Parathyroid adenoma (tissue), 2 donors: Measurements from ENCODE around the gene ZFHX2.

Source experiments
- H2AFZ ChIP-seq: fragments of 300-600 bp; sonication (generic); one replicate; pipeline ENCODE4 v1.7.0; 2017; ENCODE audit warnings: antibody characterized with exemption, mild to moderate bottlenecking
- H3K27ac ChIP-seq: fragments of 300-600 bp; sonication (generic); one replicate; pipeline ENCODE4 v1.7.0; 2017
- H3K27me3 ChIP-seq: fragments of 300-600 bp; sonication (generic); one replicate; pipeline ENCODE4 v1.7.0; 2017; ENCODE audit warnings: low read length; ENCODE audit not compliant: control insufficient read depth, insufficient read depth
- H3K36me3 ChIP-seq: fragments of 300-600 bp; sonication (generic); one replicate; pipeline ENCODE4 v1.7.0; 2017; ENCODE audit warnings: low read length; ENCODE audit not compliant: control insufficient read depth, insufficient read depth
- H3K4me1 ChIP-seq: fragments of 300-600 bp; sonication (generic); one replicate; pipeline ENCODE4 v1.7.0; 2017; ENCODE audit warnings: control low read depth
- H3K4me2 ChIP-seq: fragments of 300-600 bp; sonication (generic); one replicate; pipeline ENCODE4 v1.7.0; 2017; ENCODE audit warnings: low read length
- H3K4me3 ChIP-seq: fragments of 300-600 bp; sonication (generic); one replicate; pipeline ENCODE4 v1.7.0; 2017; ENCODE audit warnings: low read depth, low read length
- H3K79me2 ChIP-seq: fragments of 300-600 bp; sonication (generic); one replicate; pipeline ENCODE4 v1.7.0; 2017; ENCODE audit warnings: control low read depth
- H3K9ac ChIP-seq: fragments of 300-600 bp; sonication (generic); one replicate; pipeline ENCODE4 v1.7.0; 2017; ENCODE audit warnings: mild to moderate bottlenecking
- H3K9me3 ChIP-seq: fragments of 300-600 bp; sonication (generic); one replicate; pipeline ENCODE4 v1.7.0; 2017; ENCODE audit warnings: low read length; ENCODE audit not compliant: control insufficient read depth
- TF ChIP-seq, protein P1 (sequence below): fragments of 300-600 bp; sonication (generic); IDR thresholded peaks from one replicate; pipeline ENCODE4 v1.7.0; 2017; ENCODE audit warnings: antibody characterized with exemption, mild to moderate bottlenecking
- donor health status: primary hyperparathyroidism.

The ZFHX2 gene

DNA sequence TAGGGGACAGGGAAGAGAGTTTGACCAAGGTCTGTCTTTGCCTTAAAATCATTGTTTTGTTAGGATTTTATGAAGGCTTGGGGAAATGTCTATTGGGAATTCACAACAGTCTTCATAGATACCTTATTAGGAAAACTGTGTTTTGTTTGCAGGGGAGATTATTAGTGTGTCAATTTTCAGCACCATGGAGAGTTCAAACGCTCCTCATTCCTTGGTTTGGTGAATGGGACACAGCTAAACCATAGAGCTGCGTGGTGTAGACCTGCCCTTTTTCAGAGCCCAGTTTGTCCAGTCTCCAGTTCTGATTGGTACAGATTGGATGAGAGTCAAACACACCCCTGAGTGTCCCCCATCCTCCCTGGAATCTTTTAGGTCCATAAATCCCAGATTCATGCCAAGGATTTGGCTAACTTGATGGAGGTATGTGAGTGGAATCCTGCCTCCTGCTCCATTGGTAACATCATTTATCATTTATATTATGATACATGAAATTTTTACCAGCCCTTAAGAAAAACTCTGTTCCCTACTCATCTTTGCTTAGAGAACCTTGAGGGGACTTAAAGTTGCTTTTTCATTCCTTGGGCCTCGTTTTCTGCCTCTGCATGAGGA is 70.1 kb downstream of the ZFHX2 start:
- no peaks in the 10 kb centered on the region for H3K4me1 ChIP-seq
- H3K4me2 ChIP-seq: no peak overlapping the region
- H2AFZ ChIP-seq: no peak overlapping the region
- H3K9me3 ChIP-seq: no peaks in the 10 kb centered on the region
- H3K27ac ChIP-seq: no peak overlapping the region
- no peak overlapping the region for H3K9ac ChIP-seq
- H3K36me3 ChIP-seq: no peaks in the 10 kb centered on the region
- TF ChIP-seq, protein P1, sequence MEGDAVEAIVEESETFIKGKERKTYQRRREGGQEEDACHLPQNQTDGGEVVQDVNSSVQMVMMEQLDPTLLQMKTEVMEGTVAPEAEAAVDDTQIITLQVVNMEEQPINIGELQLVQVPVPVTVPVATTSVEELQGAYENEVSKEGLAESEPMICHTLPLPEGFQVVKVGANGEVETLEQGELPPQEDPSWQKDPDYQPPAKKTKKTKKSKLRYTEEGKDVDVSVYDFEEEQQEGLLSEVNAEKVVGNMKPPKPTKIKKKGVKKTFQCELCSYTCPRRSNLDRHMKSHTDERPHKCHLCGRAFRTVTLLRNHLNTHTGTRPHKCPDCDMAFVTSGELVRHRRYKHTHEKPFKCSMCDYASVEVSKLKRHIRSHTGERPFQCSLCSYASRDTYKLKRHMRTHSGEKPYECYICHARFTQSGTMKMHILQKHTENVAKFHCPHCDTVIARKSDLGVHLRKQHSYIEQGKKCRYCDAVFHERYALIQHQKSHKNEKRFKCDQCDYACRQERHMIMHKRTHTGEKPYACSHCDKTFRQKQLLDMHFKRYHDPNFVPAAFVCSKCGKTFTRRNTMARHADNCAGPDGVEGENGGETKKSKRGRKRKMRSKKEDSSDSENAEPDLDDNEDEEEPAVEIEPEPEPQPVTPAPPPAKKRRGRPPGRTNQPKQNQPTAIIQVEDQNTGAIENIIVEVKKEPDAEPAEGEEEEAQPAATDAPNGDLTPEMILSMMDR: no peak
- peaks cover 20% of the 10 kb centered on the region for H3K79me2 ChIP-seq
- no peaks in the 10 kb centered on the region for H3K27me3 ChIP-seq
- no peak overlapping the region for H3K4me3 ChIP-seq

DNA sequence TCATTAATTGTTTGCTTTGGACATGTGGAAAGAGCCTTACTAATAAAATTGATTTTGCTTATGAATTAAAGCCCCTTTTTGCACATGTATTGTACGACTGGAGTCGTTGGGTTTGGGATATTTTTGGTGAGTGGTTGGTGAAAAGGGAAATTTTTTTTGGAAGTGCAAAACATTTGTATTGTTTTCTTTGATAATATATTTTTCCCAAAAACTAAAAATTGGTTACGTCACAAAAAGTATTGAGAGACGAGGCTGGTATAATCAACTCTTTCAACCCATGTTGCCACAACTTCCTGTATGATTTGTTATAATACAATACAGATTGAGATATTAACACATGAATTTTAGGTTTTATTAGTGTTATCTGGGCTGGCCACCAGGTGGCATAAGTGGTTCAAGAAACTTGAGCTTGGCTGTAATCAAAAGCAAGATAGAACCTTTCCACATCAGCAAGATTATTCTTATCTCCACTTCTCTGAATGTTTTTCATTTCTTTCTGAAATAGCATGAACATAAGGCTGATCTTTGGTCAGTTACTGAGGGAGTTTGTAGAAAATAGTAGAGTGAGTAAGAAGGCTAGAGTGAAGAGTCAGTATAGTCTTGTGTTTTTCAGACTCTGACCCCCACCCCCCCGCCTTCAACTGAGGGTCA is 73.3 kb downstream of the ZFHX2 start:
- Histone ChIP-seq H3K4me1 (no peaks in the 10 kb centered on the region), H3K27me3 (no peaks in the 10 kb centered on the region), H3K9ac (no peak overlapping the region), H3K36me3 (no peaks in the 10 kb centered on the region), H3K4me2 (no peak overlapping the region), H2AFZ (no peak overlapping the region), H3K27ac (no peak overlapping the region), H3K79me2 (peaks cover 13% of the 10 kb centered on the region), H3K4me3 (peak overlapping the region; percentile 20), H3K9me3 (no peaks in the 10 kb centered on the region)
- TF ChIP-seq, protein P1: peak; percentile 82

DNA sequence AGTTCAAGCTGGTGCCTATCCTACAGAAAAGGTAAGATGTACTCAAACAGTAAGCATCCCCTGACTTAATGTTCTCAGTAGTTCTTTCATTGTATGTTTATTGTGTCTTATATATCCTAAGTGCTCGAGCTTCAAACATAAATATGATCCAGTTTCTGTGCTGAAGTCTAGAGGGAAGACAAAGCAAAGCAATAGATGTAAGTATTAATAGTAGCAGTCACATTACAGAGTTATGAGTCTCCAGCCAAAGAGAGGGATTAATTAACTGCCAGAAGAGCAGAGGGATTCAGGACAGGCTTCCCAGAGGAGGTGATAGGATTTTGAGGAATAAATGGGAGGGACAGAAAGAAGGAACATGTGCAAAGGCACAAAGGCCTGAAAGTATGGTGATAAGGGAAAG is 80.6 kb downstream of the ZFHX2 start:
- H3K4me2 ChIP-seq: no peak overlapping the region
- no peak overlapping the region for H3K27ac ChIP-seq
- no peaks in the 10 kb centered on the region for H3K36me3 ChIP-seq
- H3K79me2 ChIP-seq: peaks cover 12% of the 10 kb centered on the region
- H3K9ac ChIP-seq: no peak overlapping the region
- peaks cover 3% of the 10 kb centered on the region for H3K4me1 ChIP-seq
- TF ChIP-seq, protein P1: no peak
- no peak overlapping the region for H2AFZ ChIP-seq
- H3K4me3 ChIP-seq: no peak overlapping the region
- no peaks in the 10 kb centered on the region for H3K9me3 ChIP-seq
- H3K27me3 ChIP-seq: no peaks in the 10 kb centered on the region
